M059J (cell line): Measurements from ENCODE around the gene CST2. TPM values are rescaled to one million over a fixed set of nuclear protein-coding genes. Genes with fewer than 3 reads are reported as not detected.
"Not testable (repeated sequence)": the region's sequence is repeated elsewhere in the genome, so short reads cannot be mapped to it uniquely, and the experiment has no call there.

ENCODE experiments used
- DNase-seq: peaks from one replicate; pipeline ENCODE4 v3.0.0-alpha.2; 2012; ENCODE audit warnings: low read depth
- total RNA-seq: library from RNA; depleted of rRNA; stranded (reverse); fragments of >200 nt; shearing (Covaris generic); gene quantifications from 2 replicates; pipeline ENCODE4 v1.2.3, GENCODE V29; 2014; rRNA removed

The CST2 gene
- total RNA-seq, 1 experiment from 2014 or later, result not detected

- not testable (repeated sequence) for DNase-seq
Observed at GRCh38 chr20:23810349-23810748, 16.2 kb downstream of the CST2 start.

GRCh38 chr20:23800865-23801264 lies 25.7 kb downstream of the CST2 start:
- no peak for DNase-seq

GRCh38 chr20:23799216-23799847 lies 27.2 kb downstream of the CST2 start:
- DNase-seq, result peak; percentile 36

GRCh38 chr20:23795526-23795925 lies 31.0 kb downstream of the CST2 start:
- DNase-seq, result no peak

- DNase-seq, result no peak
Observed at GRCh38 chr20:23794841-23795240, 31.7 kb downstream of the CST2 start.

- DNase-seq, result no peak
Observed at GRCh38 chr20:23794065-23794464, 32.5 kb downstream of the CST2 start.

- DNase-seq, result no peak
Observed at GRCh38 chr20:23783447-23783846, 43.1 kb downstream of the CST2 start.

- DNase-seq, result peak; percentile 43
Observed at GRCh38 chr20:23782366-23782983, 44.1 kb downstream of the CST2 start.

GRCh38 chr20:23778676-23779075 lies 47.9 kb downstream of the CST2 start:
- DNase-seq, result peak; percentile 25

GRCh38 chr20:23777380-23777779 lies 49.1 kb downstream of the CST2 start:
- not testable (repeated sequence) for DNase-seq

- no peak for DNase-seq
Observed at GRCh38 chr20:23776067-23776771, 50.3 kb downstream of the CST2 start.

- DNase-seq, result peak; percentile 68
Observed at GRCh38 chr20:23774081-23774480, 52.4 kb downstream of the CST2 start.

Other genes starting within 250 kb of the CST2 start
- not detected in 2 replicates for gene CST9, start 220.8 kb downstream of the CST2 start, total RNA-seq
- 330 and 411 TPM in 2 replicates for gene CST3, start 188.8 kb downstream of the CST2 start, total RNA-seq
- 1.1 TPM in 1 of 2 replicates, not detected in the other for gene CST4, start 137.7 kb downstream of the CST2 start, total RNA-seq
- gene CST1, start 75.8 kb downstream of the CST2 start, total RNA-seq, result 2.6 and 5.0 TPM in 2 replicates
- not detected in 2 replicates for gene CST5, start 53.0 kb upstream of the CST2 start, total RNA-seq
- gene GGTLC1, start 162.1 kb upstream of the CST2 start, total RNA-seq, result not detected in 2 replicates